Activated CD8-positive, alpha-beta memory T cell treated with anti-CD3 and anti-CD28 coated beads for 48 hours (primary cell): ENCODE data around the gene XPC.
"Not testable (repeated sequence)": the region's sequence is repeated elsewhere in the genome, so short reads cannot be mapped to it uniquely, and the experiment has no call there.

ENCODE experiments used
- DNase-seq, 3 experiments: peaks; one replicate each; pipeline ENCODE4 v3.0.0-alpha.2; 2020; ENCODE audit warnings: low read depth in 2 of 3, low spot score in 2 of 3

XPC gene

GRCh38 chr3:14178247-14179113 lies at the start of gene XPC, which contains the start of gene LSM3:
Gene XPC (minus strand): TSS chr3:14178601. CDS start chr3:14178568, 33 bp downstream.
Gene LSM3 (plus strand): TSS chr3:14178817. CDS start chr3:14178861, 44 bp downstream.
- DNase-seq: peak; percentile 88 to 95 (median 94)

- DNase-seq: no peak
Measured at GRCh38 chr3:14227856-14228255, 49.5 kb upstream of the XPC start.

GRCh38 chr3:14226351-14226750 lies 48.0 kb upstream of the XPC start:
- not testable (repeated sequence) for DNase-seq

- DNase-seq: no peak
Measured at GRCh38 chr3:14225421-14225820, 47.0 kb upstream of the XPC start.

GRCh38 chr3:14224895-14225294 lies 46.5 kb upstream of the XPC start:
- DNase-seq: no peak

GRCh38 chr3:14223595-14223994 lies 45.2 kb upstream of the XPC start:
- DNase-seq: no peak

GRCh38 chr3:14222900-14223594 lies 44.6 kb upstream of the XPC start:
- DNase-seq: no peak

- DNase-seq: no peak
Measured at GRCh38 chr3:14222457-14222856, 44.1 kb upstream of the XPC start.

GRCh38 chr3:14221902-14222301 lies 43.5 kb upstream of the XPC start:
- DNase-seq: no peak

GRCh38 chr3:14220933-14221332 lies 42.5 kb upstream of the XPC start:
- DNase-seq: no peak

GRCh38 chr3:14218355-14218754 lies 40.0 kb upstream of the XPC start:
- DNase-seq: no peak

GRCh38 chr3:14216257-14217048 lies 38.1 kb upstream of the XPC start:
- DNase-seq: peak in 1 of 3 experiments; percentile 22

- DNase-seq: no peak
Measured at GRCh38 chr3:14214764-14215163, 36.4 kb upstream of the XPC start.

GRCh38 chr3:14213066-14213774 lies 34.8 kb upstream of the XPC start:
- no peak for DNase-seq

GRCh38 chr3:14212032-14212431 lies 33.6 kb upstream of the XPC start:
- no peak for DNase-seq

- DNase-seq: no peak
Measured at GRCh38 chr3:14211621-14212020, 33.2 kb upstream of the XPC start.

- no peak for DNase-seq
Measured at GRCh38 chr3:14210843-14211594, 32.6 kb upstream of the XPC start.

GRCh38 chr3:14210290-14210688 lies 31.9 kb upstream of the XPC start:
- DNase-seq: no peak

GRCh38 chr3:14209581-14210289 lies 31.3 kb upstream of the XPC start:
- no peak for DNase-seq
